B cell (primary cell): ENCODE measurements around the gene ANKS4B. TPM values are rescaled to one million over a fixed set of nuclear protein-coding genes. Genes with fewer than 3 reads are reported as not detected.

Experiments used
- ATAC-seq: fragments of 200-7000 bp; cut with Tn5 transposase; one replicate; pipeline ENCODE4 v1.10.0; 2021; ENCODE audit warnings: low read depth, mild to moderate bottlenecking, moderate number of reproducible peaks, moderate library complexity
- CTCF ChIA-PET: fragments of 350-600 bp; sonication (Branson Sonifier 250); formaldehyde crosslinking; loops from one replicate; lab custom pipeline; 2021; ENCODE audit warnings: antibody characterized with exemption, inconsistent platforms; lab: Charles Lee
- POLR2A ChIA-PET: fragments of 350-600 bp; sonication (Branson Sonifier 250); formaldehyde crosslinking; loops from one replicate; lab custom pipeline; 2021; ENCODE audit warnings: antibody characterized with exemption; lab: Charles Lee
- DNase-seq: peaks from one replicate; pipeline ENCODE4 v3.0.0; 2013
- H2AFZ ChIP-seq: 2 replicates; pipeline ENCODE4 v1.6.1; 2012; ENCODE audit warnings: mild to moderate bottlenecking, low read depth, low read length; ENCODE audit not compliant: insufficient read depth, poor library complexity, severe bottlenecking
- H3K27ac ChIP-seq, 2 donors: 1 replicate in 1 of 2; 2 replicates in 1 of 2; pipeline ENCODE4 v1.5.1; 2012 to 2013; ENCODE audit warnings: low read length in 2 of 2, mild to moderate bottlenecking in 2 of 2, moderate library complexity in 1 of 2
- H3K27me3 ChIP-seq, 4 experiments: fragments of 200-600 bp in 1 of 4; sonication (generic) in 1 of 4; replicated peaks in 1 of 4; 1 replicate in 2 of 4; 2 replicates in 2 of 4; pipeline versions ENCODE4 v1.6.1 to v1.7.0; 2013 to 2016; ENCODE audit warnings: low read length in 3 of 4, mild to moderate bottlenecking in 2 of 4, mixed read lengths in 1 of 4, moderate library complexity in 1 of 4; ENCODE audit not compliant: insufficient read depth in 4 of 4, control insufficient read depth in 3 of 4; ENCODE audit errors: control extremely low read depth in 1 of 4
- H3K36me3 ChIP-seq, 2 experiments: replicated peaks in 1 of 2; 1 replicate in 1 of 2; 2 replicates in 1 of 2; pipeline versions ENCODE4 v1.6.1 to v1.7.1; 2013; ENCODE audit warnings: low read length in 1 of 2; ENCODE audit not compliant: insufficient read depth in 2 of 2, control insufficient read depth in 1 of 2; ENCODE audit errors: control extremely low read depth in 1 of 2, extremely low read depth in 1 of 2
- H3K4me1 ChIP-seq, 2 donors: fragments of 200-600 bp in 1 of 2; sonication (generic) in 1 of 2; 1 replicate in 1 of 2; 2 replicates in 1 of 2; pipeline versions ENCODE4 v1.5.1 to v1.6.1; 2013 to 2017; ENCODE audit warnings: low read length in 2 of 2; ENCODE audit not compliant: control insufficient read depth in 2 of 2, insufficient read depth in 2 of 2
- H3K4me2 ChIP-seq: replicated peaks from 2 replicates; pipeline ENCODE3; 2012; ENCODE audit warnings: mild to moderate bottlenecking, low read depth, low read length; ENCODE audit not compliant: poor library complexity, severe bottlenecking
- H3K4me3 ChIP-seq, 5 experiments: fragments of 200-600 bp in 1 of 5; sonication (generic) in 1 of 5; 1 replicate in 3 of 5; 2 replicates in 2 of 5; pipeline versions ENCODE4 v1.5.1 to v1.7.0; 2011 to 2016; ENCODE audit warnings: low read length in 4 of 5, mild to moderate bottlenecking in 4 of 5, low read depth in 2 of 5, control low read depth in 1 of 5, moderate library complexity in 1 of 5; ENCODE audit not compliant: insufficient read depth in 1 of 5; ENCODE audit errors: control extremely low read depth in 1 of 5, extremely low read depth in 1 of 5
- H3K79me2 ChIP-seq: fragments of 200-600 bp; sonication (generic); one replicate; pipeline ENCODE4 v1.6.0; 2016; ENCODE audit warnings: low read length; ENCODE audit not compliant: control insufficient read depth, insufficient read depth
- H3K9ac ChIP-seq: fragments of 200-600 bp; sonication (generic); 2 replicates; pipeline ENCODE4 v1.6.1; 2017; ENCODE audit warnings: mild to moderate bottlenecking, low read length, moderate library complexity
- H3K9me3 ChIP-seq, 3 donors: one replicate each; pipeline versions ENCODE4 v1.6.1 to v1.7.1; 2013; ENCODE audit warnings: low read length in 2 of 3; ENCODE audit not compliant: control insufficient read depth in 2 of 3, insufficient read depth in 1 of 3; ENCODE audit errors: control extremely low read depth in 1 of 3
- H4K20me1 ChIP-seq: 2 replicates; pipeline ENCODE4 v1.6.0; 2012; ENCODE audit warnings: mild to moderate bottlenecking, low read length; ENCODE audit not compliant: insufficient read depth, control insufficient read depth, poor library complexity, severe bottlenecking
- H3K27ac Mint-ChIP-seq: one replicate; pipeline ENCODE4 v1.8.0; 2021; ENCODE audit warnings: mixed read lengths
- H3K27me3 Mint-ChIP-seq: one replicate; pipeline ENCODE4 v1.8.0; 2021; ENCODE audit warnings: mixed read lengths
- H3K4me1 Mint-ChIP-seq: one replicate; pipeline ENCODE4 v1.8.0; 2021; ENCODE audit warnings: mixed read lengths
- H3K4me3 Mint-ChIP-seq: one replicate; pipeline ENCODE4 v1.8.0; 2021; ENCODE audit warnings: mixed read lengths
- H3K9me3 Mint-ChIP-seq: one replicate; pipeline ENCODE4 v1.8.0; 2022; ENCODE audit warnings: mixed read lengths; ENCODE audit not compliant: insufficient read depth
- CTCF ChIP-seq: fragments of 200-600 bp; IDR thresholded peaks from one replicate; pipeline ENCODE4 v1.8.0; 2022; ENCODE audit warnings: antibody characterized with exemption, mild to moderate bottlenecking
- EZH2 ChIP-seq: IDR thresholded peaks from 2 replicates; pipeline ENCODE4 v1.6.1; 2012; ENCODE audit warnings: borderline replicate concordance, low read depth, mild to moderate bottlenecking, moderate library complexity, low read length; ENCODE audit not compliant: insufficient read depth, poor library complexity, severe bottlenecking
- whole genome bisulfite sequencing: methylation state at CpG from one replicate; pipeline ENCODE4 v1.1.5; 2013; ENCODE audit warnings: missing lambda C conversion rate; ENCODE audit not compliant: insufficient coverage; 5-methylcytosine and 5-hydroxymethylcytosine counted together
- intact Hi-C: fragments of 100-400 bp; cut with micrococcal nuclease; formaldehyde crosslinking; loops from one replicate; pipeline ENCODE4 v1.10.0; 2022
- polyA plus RNA-seq: library from polyadenylated mRNA; depleted of rRNA; stranded (reverse); fragments of >200 nt; gene quantifications from 2 replicates; pipeline ENCODE4 v1.2.3, GENCODE V29; 2012
- total RNA-seq, 2 donors: library from RNA; stranded (reverse); fragments of 120-200 nt in 1 of 2; gene quantifications; 1 replicate in 1 of 2; 2 replicates in 1 of 2; pipeline versions ENCODE4 v1.2.3 to v1.2.4, GENCODE V29; 2013 to 2022

ANKS4B gene
- total and polyA plus RNA-seq, 2 donors (not counting 1 experiment from before 2014, with no cell fraction given) = not detected

GRCh38 chr16:21260870-21261791, 27.6 kb downstream of the ANKS4B start:
- CTCF ChIA-PET = interaction anchor here (0.9 to 1.3 kb wide), 3 partner anchors 16 to 73 kb away, joined by 3 to 6 read pairs (median 4); no protein-coding TSS in a partner anchor
- H3K4me1 Mint-ChIP-seq = peaks cover 32% of the 10 kb centered on the region
- H3K9ac ChIP-seq = no peak overlapping the region
- H2AFZ ChIP-seq = no peak overlapping the region
- no peaks in the 10 kb centered on the region for H3K9me3 Mint-ChIP-seq
- ATAC-seq (no peak), DNase-seq (no peak)
- H3K27me3 ChIP-seq = peaks cover 0 to 9% (median 3%) of the 10 kb centered on the region in 4 experiments
- H4K20me1 ChIP-seq = no peaks in the 10 kb centered on the region
- H3K4me1 ChIP-seq = peaks cover 30 to 32% of the 10 kb centered on the region in 2 donors
- no peak overlapping the region for H3K4me3 Mint-ChIP-seq
- H3K4me2 ChIP-seq = no peak overlapping the region
- TF ChIP-seq CTCF (no peak), EZH2 (no peak)
- no peak overlapping the region for H3K27ac Mint-ChIP-seq
- no peak overlapping the region for H3K4me3 ChIP-seq
- peaks cover 17% of the 10 kb centered on the region for H3K27me3 Mint-ChIP-seq
- peaks cover 5% of the 10 kb centered on the region for H3K79me2 ChIP-seq
- H3K27ac ChIP-seq = no peak overlapping the region
- intact Hi-C loops = no loop called here
- no peaks in the 10 kb centered on the region for H3K36me3 ChIP-seq
- whole genome bisulfite sequencing = 97% methylated on average over 5 of the region's 9 CpGs
- POLR2A ChIA-PET = interaction anchor here (0.7 kb wide), 1 partner anchor 16 kb away, joined by 4 read pairs; no protein-coding TSS in a partner anchor
- H3K9me3 ChIP-seq = no peaks in the 10 kb centered on the region
